HL-60 (cell line): Measurements from ENCODE around the gene CDK6.

Experiments used
- DNase-seq, 2 experiments: peaks; one replicate each; pipeline ENCODE4 v3.0.0-alpha.2; 2010 to 2020; ENCODE audit warnings: low read depth in 1 of 2, low spot score in 1 of 2
- H3K27ac ChIP-seq: fragments of 250-450 bp; sonication (Bioruptor Pico); replicated peaks from 2 replicates; pipeline ENCODE4 v1.5.1; 2020; ENCODE audit warnings: mild to moderate bottlenecking, moderate library complexity
- H3K27me3 ChIP-seq: fragments of 250-450 bp; sonication (Bioruptor Pico); 2 replicates; pipeline ENCODE4 v1.5.1; 2021; ENCODE audit warnings: mild to moderate bottlenecking, moderate library complexity; ENCODE audit not compliant: insufficient read depth, poor library complexity, severe bottlenecking
- H3K4me3 ChIP-seq: replicated peaks from 2 replicates; pipeline ENCODE4 v1.5.1; 2011; ENCODE audit warnings: mild to moderate bottlenecking, control low read depth, low read length; ENCODE audit not compliant: insufficient read depth
- CTCF ChIP-seq: IDR thresholded peaks from one replicate; pipeline ENCODE4 v1.5.1; 2011; ENCODE audit warnings: low read length, control low read depth, inconsistent platforms; ENCODE audit not compliant: insufficient read depth
- GABPA ChIP-seq: IDR thresholded peaks from 2 replicates; pipeline ENCODE4 v1.6.1; 2012; ENCODE audit warnings: low read depth
- POLR2AphosphoS5 ChIP-seq: IDR thresholded peaks from 2 replicates; pipeline ENCODE4 v1.6.1; 2012; ENCODE audit warnings: low read depth
- REST ChIP-seq: IDR thresholded peaks from 2 replicates; pipeline ENCODE4 v1.6.1; 2012; ENCODE audit warnings: low read depth; ENCODE audit not compliant: insufficient replicate concordance
- SPI1 ChIP-seq: IDR thresholded peaks from 2 replicates; pipeline ENCODE4 v1.6.1; 2012; ENCODE audit warnings: low read depth, mild to moderate bottlenecking, borderline replicate concordance

CDK6 gene

DNA sequence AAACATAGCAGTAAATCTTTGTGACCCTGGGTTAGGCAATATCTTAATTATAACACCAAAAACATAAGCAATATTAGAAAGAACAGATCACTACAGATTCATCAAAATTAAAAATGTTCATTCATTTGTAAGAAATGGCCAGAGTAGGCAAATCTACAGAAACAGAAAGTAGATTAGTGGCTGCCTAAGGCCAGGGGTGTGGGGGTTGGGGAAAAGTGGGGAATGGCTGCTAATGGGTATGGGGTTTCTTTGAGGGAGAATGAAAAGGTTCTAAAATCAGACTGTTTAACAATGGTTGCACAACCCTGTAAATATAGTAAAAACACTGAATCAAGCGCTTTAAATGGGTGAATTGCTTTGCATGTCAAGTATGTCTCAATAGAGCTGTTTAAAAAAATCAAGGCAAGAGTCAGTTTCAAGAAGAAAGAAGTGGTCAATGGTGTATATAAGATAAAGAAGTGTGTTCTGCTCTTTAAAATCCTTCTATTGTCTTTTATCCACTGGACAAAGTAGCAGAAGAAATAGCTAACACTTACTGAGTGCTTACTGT is 42.6 kb downstream of the CDK6 start:
- Histone ChIP-seq H3K27ac (no peak overlapping the region), H3K27me3 (no peaks in the 10 kb centered on the region), H3K4me3 (no peak overlapping the region)
- no peak for DNase-seq
- TF ChIP-seq POLR2AphosphoS5 (no peak), GABPA (no peak), CTCF (no peak), SPI1 (no peak), REST (no peak)

GRCh38 chr7:92790992-92791391 is 45.4 kb downstream of the CDK6 start:
- H3K27me3 ChIP-seq = no peaks in the 10 kb centered on the region
- no peak overlapping the region for H3K4me3 ChIP-seq
- H3K27ac ChIP-seq = no peak overlapping the region
- DNase-seq = no peak
- no peak for TF ChIP-seq POLR2AphosphoS5
- TF ChIP-seq GABPA = no peak
- no peak for TF ChIP-seq SPI1
- no peak for TF ChIP-seq CTCF
- no peak for TF ChIP-seq REST

- no peak overlapping the region for H3K4me3 ChIP-seq
- H3K27me3 ChIP-seq = no peaks in the 10 kb centered on the region
- no peak overlapping the region for H3K27ac ChIP-seq
- TF ChIP-seq POLR2AphosphoS5 (no peak), SPI1 (no peak), GABPA (no peak), REST (no peak), CTCF (no peak)
- DNase-seq = no peak
Observed at GRCh38 chr7:92788559-92789183, 47.7 kb downstream of the CDK6 start.
